Esophagus squamous epithelium (tissue), 4 donors: ENCODE measurements around the gene MRPS6.

Experiments used
- CTCF ChIP-seq, 6 experiments: fragments of 450-650 bp in 4 of 6; fragments of 200-600 bp in 2 of 6; sonication (generic) in 2 of 6; IDR thresholded peaks; one replicate each; pipeline ENCODE4 v1.5.1; 2016 to 2019; ENCODE audit warnings: antibody characterized with exemption in 6 of 6, mild to moderate bottlenecking in 4 of 6, moderate library complexity in 4 of 6
- POLR2A ChIP-seq, 4 donors: fragments of 450-650 bp; IDR thresholded peaks; one replicate each; pipeline ENCODE4 v1.6.1; 2017; ENCODE audit warnings: antibody characterized with exemption in 4 of 4, mild to moderate bottlenecking in 4 of 4, moderate library complexity in 3 of 4

DNA sequence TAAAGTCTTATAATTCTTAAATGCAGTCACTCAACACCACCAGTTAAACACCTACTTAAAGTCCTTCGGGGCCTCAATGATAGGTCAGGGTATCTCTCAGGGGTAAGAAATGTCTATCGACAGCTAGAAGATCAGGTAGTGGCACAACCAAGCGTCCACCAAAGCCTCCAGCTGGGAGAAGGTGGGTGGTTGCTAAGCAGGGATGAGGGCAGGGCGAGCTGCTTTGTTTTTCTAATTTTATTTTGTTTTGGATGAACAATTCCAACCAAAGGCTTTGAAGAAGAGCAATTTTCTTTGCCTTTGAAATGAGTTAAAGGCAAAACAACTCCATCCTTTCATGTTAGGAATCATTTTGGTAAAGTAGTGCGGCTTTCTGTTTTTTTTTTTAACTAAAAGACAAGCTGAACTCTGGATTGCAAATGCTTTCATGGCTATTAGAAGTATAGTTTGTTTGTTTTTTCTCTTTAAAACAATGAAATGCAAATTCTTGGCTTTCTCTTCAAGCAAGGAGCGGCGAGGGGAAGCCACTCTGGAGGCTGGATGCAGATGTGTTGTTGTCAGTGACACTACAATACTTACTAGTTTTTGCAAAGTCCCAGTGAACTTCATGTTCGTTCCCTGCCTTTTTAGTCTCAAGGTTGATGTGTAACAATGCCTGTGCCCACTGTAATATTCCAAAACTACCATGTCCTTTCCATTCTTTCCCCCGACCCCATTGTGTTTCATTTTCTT lies 106.0 kb downstream of the MRPS6 start:
- no peak for TF ChIP-seq CTCF (IDR thresholded peaks at IDR 0.05)
- TF ChIP-seq POLR2A (IDR thresholded peaks at IDR 0.05) = no peak
